ENCODE data around the gene CACNA2D3.

Gene CACNA2D3

DNA sequence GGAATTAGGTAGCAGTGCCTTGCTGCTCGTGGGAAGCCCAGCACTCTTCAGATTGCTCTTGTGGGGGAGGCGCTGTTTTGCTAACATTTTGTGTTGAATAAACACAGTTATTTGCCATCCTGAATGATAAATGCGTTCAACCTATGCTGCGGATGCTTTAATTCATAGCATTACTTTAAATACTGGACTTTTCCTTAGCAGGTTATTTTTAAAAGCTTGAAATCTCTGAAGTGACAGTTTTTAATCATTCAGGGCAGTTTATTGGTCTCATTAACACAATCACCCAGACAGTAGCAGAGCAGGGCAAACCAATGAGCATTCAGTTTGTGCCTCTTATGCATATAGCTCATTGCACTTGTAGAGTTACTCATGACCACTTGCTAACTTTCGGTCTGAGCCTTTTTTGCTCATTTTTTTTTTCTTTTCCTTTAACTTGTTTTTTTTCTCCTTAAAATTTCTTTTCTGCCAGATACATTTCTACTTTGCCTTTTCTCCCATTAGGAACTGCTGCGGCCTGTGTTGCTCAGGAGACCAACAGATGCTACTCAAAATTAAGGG, 5.2 kb downstream of the CACNA2D3 start:
- DNase-seq (ENCODE audit: low read depth in 2 of 2), result no peak

DNA sequence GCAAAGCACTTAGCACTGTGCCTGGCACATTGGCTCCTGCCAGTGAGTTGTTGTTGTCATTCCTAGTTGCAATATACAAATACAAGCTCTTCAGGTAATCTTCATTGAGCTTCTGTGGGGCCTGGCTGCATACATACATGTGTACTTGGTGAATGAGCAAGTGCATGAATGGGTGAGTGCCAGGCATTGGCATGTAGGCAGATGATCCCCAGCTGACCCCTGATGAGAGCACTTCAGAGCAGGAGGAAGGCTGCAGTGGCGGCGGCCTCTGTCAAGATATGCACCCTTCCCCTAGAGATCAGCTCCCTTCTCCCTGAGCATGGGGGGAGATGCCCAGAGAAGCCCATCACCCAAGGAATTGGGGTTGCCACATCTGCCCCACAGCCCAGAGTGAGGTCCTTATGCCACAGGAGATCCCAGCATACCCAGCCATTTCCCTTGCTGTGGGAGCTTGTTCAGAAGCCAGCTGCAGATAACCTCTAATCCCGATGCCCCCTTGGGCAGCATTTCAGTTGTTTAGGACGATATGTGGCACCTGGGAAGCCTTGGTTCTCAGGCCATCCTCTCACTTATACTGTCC, 8.8 kb downstream of the CACNA2D3 start:
- no peak for DNase-seq (ENCODE audit: low read depth in 2 of 2)

DNA sequence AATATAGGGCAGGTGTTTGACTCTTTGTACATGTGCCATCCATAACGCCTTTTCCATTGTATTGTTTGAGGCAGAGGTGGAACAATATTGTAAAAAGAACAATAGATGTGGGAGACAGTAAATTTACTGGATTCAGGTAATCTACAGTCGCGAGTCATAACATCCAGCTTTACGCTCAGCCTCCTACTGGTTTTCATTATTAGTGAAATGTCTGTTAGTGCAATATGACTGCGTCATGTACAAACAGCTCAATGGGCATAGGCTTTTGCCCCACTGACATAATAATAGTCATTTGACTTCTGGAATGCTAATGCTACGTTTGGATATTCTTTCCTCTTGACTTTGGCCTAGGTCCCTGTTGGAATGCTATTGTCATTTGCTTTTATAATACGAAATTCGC, 9.5 kb downstream of the CACNA2D3 start:
- no peak for DNase-seq (ENCODE audit: low read depth in 2 of 2)

DNA sequence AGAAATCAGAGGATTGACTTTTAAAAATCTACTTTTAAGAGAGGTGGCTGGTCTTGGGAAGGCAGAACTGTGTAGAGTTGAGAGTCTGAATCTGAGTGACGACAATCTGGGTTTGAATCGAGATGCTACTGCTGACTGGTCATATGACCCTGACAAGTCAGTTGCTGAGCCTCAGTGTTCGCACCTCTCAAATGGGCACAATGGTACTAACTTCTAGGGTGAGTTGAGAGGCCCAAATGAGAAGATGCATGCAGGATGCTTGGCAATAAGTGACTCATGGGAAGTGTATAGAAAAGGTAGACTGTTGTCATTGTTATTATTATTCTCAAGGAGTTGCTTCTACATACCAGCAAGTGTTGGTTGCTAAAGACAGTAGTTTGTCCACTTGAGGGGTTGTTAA, 10.3 kb downstream of the CACNA2D3 start:
- DNase-seq (ENCODE audit: low read depth in 2 of 2), result no peak

DNA sequence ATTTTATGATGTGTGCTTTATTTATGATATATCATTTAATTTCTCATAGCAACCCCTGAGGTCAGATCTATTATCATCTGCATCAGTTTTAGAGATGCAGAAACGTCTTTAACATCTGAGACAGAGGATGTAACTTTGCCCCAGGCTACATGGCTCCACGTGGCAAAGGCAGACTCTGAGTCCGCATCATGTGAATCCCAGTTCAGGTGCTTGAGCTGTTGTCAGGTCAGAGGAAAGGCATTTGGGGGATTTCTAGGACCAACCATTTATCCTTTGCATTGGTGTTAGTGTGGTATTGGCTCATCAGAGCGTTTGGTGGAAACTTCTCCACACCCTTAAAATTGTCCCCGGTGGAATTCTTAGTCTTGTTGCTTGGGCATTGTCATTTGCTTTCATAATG, 10.8 kb downstream of the CACNA2D3 start:
- no peak for DNase-seq (ENCODE audit: low read depth in 2 of 2)

DNA sequence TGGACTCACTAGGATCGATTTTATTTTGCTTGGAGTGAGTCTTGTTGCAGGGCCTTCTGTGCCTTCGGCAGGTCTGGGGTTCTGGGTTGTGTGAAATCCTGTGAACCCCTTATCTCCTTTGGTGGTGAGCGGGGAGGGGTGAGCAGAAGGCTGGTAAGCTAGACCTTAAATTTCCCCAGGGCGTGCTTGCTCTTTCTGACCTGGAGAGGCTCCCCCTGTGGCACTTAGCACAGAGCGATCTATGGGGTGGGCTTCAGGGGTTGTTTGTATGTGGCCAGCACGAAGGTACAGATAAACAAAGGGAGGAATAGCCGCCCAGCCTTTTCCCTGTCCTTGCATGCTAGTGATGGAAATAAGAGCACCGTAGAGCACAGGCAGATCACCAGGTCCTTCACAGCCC, 11.8 kb downstream of the CACNA2D3 start:
- no peak for DNase-seq (ENCODE audit: low read depth in 2 of 2)

DNA sequence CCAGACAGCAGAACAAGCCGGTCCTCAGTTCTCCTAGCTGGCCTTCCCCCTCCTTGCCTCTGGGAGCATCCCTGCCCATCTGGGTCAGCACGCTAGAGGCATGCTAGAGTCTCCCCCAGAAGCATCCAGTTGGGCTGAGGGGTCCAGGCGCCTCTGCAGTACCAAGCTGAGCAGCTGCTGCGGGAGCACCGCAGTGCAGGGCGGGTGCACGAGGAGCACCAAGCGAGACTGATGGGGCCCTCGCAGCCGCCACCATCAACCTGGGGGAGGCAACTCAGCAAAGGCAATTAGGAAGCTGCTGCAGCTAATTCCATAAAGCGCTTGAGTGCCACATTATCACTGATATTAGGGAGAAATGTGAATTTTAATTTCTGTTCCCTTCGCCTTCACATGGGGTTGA, 12.4 kb downstream of the CACNA2D3 start:
- DNase-seq (ENCODE audit: low read depth in 2 of 2), result no peak

DNA sequence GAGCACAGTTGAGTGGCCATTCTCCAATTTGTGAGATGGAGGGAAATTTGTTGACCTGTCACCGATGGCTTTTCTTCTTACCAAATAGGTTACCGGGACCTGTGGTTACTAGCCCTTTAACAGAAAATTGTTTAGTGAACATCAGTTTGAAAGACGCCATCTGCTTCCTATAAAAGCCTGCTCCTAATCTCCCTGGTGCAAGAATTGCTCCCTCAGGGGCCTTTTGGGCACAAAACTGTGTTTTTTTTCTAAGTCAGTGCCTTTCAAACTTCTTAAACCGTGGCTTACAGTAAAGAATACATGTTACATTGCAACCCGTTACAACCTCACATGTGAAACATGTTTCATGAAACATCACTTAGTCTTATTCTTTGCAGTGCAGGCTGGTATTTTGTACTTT, 15.0 kb downstream of the CACNA2D3 start:
- DNase-seq (ENCODE audit: low read depth in 2 of 2), result no peak

DNA sequence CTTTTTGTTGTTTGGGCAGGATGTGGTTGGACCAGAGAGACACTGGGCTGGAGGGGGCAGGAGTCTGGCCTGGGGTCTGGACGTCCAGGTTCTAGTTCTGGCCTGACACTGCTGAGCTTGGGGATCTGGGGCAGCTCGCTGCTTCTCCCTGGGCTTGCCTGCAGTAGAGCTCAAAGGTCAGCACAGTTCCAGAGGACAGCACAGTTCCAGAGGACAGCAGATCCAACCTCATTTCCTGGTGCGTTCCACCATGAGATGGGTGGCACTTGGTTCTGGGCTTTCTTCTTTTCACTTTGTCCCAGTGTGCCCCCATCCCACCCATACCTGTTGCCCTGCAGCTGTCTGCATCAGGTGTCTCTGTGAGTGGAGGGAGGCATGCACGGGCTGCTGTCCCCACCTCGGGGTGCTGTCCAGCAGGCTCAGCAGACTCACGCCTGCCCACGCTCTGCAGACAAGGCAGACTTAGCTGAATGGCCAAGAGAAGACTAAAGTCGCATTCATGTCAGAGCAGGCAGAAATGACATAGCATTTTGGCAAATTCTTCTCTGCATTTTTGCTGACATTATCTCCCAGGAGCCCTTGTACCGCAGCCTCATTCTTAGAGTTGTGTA, 16.7 kb downstream of the CACNA2D3 start:
- no peak for DNase-seq (ENCODE audit: low read depth in 2 of 2)

DNA sequence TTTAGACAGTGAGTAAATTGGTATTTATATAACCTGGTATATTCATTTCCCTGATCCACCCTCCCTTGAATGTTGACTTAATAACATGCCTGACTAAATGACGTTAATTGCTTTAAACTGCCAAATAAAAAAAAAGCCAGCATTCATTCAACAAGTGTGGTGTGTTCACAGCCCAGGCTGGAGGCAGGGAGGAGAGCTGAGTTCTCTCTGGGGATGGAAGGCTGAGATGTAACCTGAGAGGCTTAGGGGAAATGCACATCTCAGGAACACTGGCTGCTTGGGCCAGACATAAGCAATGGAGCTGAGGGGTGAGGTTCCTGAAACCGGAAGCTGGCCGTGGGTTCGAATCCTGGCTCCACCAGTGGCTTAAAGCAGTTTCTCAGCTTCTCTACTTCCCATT, 17.3 kb downstream of the CACNA2D3 start:
- DNase-seq (ENCODE audit: low read depth in 2 of 2), result no peak

DNA sequence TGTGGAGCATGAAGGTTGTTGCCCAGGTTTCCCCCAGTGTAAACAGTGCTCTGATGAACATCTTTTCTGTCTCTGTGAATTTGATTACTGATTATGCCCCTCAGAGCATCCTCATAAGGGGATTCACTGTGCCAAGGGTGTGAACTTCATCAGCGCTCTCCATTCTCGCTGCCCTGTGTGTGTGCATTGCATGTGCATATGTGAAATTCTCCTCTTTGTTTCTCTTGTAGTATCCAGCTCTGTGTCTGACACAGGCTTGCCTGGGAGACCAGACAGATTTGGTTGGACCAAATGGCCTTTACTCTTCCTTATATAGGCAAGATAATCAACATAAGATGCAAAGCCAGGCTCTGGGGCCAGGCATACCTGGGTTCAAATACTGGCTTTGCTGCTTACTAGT, 21.9 kb downstream of the CACNA2D3 start:
- DNase-seq (ENCODE audit: low read depth in 2 of 2), result no peak

DNA sequence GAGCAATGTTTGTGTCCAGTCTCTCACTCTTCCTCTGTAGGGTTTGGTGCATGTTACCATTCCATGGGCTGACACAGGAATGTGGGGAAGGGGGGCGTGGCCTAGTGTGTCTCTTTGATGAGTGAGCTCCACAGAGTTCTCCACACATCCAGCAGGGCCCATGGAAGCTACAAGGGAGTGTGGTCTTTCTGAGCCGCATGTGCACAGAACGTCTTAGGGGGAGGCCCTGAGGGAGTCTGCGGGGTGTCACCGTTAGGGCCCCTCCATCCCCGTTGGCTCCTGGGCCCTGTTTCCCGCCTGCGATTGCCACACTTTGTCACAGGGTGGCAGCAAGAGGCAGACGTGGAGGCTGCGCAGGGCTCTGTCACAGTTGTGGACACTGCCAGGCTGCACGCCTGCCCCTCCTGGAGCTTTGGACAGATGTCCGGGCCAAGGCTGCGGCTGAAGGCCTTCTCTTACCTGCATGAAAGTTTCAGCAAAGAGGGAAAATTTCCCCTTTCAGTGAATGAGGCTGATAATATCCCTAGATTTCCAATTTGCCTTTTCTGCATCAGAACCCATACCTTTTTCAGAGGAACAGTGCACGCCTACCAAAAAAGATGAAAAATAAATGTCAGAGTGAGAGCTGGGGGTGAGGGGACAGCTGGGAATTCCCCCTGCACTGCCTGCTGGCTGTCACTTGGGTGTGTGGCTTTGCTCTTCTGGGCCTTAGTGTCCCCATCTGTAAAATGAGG, 24.3 kb downstream of the CACNA2D3 start:
- no peak for DNase-seq (ENCODE audit: low read depth in 2 of 2)

DNA sequence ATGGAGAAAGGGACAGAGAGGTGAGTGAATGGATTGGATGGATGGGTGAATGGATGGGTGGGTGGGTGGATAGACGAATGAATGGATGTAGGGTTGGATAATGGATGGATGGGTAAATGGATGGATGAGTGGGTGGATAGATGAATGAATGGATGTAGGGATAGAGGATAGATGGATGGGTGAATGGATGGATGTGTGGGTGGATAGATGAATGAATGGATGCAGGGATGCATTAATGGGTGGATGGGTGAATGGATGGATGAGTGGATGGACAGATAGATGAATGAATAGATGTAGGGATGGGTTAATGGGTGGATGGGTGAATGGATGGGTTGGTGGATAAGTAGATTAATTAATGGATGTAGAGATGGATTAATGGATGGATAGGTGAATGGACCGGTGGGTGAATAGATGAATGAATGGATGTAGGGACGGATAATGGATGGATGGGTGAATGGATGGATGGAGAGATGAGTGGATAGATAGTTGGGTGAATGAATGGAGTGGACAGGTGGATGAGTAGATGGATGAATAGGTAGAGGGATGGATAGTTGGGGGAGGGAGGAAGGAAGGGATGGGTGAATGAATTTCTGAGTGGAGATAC, 28.6 kb downstream of the CACNA2D3 start:
- DNase-seq (ENCODE audit: low read depth in 2 of 2), result no peak

DNA sequence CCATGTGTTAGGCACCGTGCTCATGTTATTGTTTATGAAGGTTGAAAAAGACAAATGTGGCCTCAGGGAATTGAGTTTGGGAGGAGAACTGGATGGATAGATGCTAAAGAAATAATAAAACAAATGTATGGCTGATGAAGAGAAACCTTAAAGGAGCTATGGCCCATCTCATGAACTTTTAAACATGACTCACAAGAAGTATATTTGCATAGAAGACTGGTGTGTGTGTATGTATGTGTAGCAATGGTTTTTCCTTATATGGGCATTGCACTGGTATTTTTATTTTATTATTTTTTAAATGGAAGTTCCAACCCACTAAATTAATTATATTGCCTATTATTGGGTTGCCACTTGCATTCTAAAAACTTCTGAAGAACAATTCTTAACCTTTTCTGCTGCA, 31.1 kb downstream of the CACNA2D3 start:
- DNase-seq (ENCODE audit: low read depth in 2 of 2), result no peak

DNA sequence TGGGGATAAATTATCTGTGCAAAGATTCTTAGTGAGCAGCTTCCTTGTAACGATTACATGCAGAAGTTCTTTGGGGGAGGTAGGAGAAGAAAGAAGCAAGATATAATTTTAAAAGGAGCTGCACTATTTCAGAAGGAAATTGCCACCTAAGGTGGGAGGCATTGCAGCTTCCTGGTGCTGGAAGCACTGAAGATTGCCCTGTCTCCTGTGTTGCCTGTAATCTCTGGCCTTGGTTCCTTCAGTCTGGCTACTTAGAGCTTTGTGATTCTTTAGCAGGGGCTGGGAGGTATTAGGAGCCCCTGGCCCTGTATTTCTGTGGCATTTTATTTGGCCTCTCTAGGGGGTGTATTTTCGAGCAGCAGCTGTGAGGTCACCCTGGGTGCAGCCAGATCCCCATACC, 35.5 kb downstream of the CACNA2D3 start:
- no peak for DNase-seq (ENCODE audit: low read depth in 2 of 2)

DNA sequence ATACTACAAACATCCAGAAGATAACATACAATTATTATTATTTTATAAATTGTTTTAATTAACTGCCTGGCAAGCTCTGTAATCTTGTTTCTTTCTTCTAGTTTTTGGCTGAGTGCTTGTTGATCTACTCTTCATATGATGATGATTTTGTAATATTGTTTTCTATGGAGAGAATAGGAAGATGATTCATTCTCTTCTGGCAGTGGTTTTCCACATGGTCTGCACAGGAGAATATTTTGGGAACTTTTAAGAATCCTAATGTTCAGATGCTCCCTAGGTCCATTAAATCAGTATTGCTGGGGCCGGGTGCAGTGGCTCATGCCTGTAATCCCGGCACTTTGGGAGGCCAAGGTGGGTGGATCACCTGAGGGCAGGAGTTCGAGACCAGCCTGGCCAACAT, 37.6 kb downstream of the CACNA2D3 start:
- DNase-seq (ENCODE audit: low read depth in 2 of 2), result no peak

DNA sequence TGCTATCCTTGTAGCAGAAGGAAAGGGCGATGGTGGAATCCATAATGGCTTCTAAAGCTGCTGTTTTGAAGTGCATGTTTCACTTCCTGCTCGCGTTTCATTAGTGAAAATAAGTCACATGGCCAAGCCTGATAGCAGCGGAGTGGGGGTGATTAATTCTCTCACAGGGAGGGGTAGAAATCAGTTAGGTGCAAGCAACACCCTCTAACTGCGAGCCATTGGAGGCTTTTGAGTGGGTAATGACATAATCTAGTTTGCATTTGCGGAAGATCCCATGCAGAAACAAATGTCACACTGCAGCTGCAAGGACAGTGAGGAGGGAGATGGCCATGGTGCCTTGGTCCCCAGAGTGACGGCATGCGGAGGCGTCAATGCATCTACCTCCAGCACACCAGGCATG, 41.1 kb downstream of the CACNA2D3 start:
- no peak for DNase-seq (ENCODE audit: low read depth in 2 of 2)

DNA sequence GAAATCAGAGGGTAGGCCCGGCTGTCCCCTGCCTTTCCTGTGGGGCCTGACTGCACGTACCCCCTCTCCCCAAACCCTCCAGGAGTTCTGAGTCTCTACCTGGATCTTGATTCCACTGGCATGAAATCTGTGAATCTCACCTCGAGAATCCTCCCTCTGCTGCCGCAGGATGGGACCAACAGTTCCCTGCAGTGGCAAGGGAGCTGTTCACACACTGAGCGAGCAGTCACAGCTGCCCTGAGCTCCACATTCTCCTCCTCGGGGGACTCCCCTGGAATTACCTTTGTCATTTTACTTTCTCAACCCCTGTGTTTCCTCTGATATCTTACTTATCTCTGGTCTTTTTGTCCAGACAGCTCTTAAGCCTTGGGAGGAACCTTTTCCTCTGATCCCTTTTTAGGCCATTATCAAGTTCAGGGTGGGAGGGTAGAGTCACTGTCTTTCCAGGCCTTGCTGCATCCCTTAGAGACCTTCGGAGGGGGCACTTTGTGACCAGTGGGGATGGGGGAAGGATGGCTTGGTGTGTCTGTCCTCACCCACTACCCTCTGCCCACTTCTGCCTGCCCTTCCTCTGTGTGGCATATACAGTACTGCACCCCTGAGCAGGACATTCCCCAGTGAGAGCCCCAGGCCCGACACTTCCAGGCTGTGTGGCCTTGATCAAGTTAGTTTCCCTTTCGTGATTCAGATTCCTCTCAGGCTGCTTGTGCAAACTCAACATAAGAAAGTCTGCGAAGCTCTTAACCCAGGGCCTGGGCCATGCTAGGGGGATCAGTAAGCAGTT, 42.0 kb downstream of the CACNA2D3 start:
- DNase-seq (ENCODE audit: low read depth in 2 of 2), result no peak

DNA sequence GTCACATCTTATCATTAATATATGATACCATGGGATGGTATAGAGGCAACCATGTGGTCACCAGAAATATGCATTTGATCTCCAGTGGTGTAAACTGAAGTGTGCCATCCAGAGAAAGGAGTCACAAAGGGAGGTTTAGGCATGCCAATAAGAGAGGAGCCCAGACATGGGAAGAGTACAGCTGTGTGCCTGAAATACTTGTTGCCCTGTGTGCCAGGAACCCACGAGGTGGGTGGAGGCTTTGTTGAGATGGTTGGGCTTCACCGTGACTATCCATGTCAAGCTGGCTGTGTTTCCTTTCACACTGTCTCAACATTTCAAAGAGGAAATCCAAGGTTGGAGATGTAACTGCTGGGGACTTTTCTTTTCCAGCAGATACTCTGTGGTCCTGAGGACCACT, 43.5 kb downstream of the CACNA2D3 start:
- no peak for DNase-seq (ENCODE audit: low read depth in 2 of 2)

DNA sequence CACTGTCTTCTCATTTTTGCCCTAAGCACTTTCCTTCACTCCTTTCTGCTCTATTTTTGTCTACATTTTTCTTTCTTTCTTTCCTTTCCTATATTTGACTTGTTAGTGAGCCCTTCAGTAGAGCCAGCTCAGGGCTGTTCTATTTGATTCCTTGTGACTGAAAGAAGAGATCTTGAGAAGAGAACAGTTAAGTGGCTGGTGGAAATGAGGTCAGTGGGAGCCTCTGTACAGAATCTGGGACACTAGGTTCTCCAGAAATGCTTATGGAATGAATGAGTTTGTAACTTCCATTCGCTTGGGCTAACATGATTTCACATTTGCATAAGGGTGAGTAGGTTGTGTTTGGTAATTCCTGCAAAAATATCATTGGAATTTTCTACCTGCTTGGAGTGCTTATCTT, 45.6 kb downstream of the CACNA2D3 start:
- no peak for DNase-seq (ENCODE audit: low read depth in 2 of 2)

DNA sequence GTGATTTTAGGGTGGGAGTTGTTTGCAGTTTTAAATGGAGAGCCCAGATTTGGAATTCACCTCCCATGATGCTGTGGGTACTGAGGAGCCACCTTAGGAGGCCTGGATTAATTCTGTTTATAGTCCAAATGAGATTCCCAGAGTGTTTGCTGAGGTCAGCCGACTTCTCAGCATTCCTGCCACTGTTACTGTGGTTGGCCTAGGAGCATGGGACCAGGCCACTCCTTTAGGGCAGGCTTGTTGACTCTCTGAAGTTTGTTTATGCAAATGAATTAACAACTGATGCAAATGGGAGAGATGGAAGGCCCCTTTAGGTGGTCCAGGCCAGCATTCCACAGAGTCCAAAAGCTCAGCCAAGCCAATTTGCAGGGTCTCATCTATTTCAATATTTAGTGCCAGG, 46.1 kb downstream of the CACNA2D3 start:
- DNase-seq (ENCODE audit: low read depth in 2 of 2), result no peak

DNA sequence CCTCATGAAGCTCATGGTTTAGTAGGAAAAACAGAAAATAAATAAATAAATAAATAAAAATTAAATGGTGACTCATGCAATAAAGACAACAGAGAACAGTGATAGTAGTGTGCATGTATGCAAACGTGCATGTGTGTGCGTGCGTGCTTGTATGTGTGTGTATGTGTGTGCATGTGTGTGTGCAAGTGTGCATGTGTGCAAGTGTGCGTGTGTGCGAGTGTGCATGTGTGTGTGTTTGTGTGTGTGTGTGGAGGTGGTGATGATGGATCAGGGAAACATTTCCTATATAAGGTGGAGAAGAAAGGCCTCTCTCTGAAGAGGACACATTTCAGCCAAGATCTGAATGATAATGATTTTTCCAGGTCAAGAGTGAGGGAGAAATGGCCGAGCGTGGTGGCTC, 47.2 kb downstream of the CACNA2D3 start:
- DNase-seq (ENCODE audit: low read depth in 2 of 2), result no peak

All from stimulated activated CD8-positive, alpha-beta memory T cell treated with anti-CD3 and anti-CD28 coated beads, Interleukin-7, amount 100 ng/mL, for 4 hours (primary cell).